ENCODE measurements around the gene SEMA3E. TPM values are rescaled to one million over a fixed set of nuclear protein-coding genes. Genes with fewer than 3 reads are reported as not detected.

SEMA3E gene
- total RNA-seq, 1 donor from 2014 or later = 0.96 TPM

DNA sequence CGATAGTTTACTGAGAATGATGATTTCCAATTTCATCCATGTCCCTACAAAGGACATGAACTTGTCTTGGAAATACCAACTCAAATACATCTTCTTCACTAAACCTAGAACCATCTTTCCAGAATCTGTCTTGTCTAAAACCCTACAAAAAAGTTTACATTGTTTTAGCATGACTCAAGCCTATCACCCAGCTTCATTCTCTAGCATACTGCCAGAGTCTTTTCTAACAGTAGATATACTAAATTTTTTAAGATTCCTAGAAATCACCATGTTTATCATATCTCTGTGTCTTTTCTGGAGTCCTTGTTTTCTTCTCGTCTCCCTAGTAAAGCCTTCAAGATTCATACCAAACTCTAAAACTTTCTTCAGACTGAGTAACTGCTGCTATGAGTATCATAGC is 129.7 kb downstream of the SEMA3E start:
- no peaks in the 10 kb centered on the region for H3K27me3 Mint-ChIP-seq (ENCODE audit: unreplicated experiment)
- TF ChIP-seq, protein P1, sequence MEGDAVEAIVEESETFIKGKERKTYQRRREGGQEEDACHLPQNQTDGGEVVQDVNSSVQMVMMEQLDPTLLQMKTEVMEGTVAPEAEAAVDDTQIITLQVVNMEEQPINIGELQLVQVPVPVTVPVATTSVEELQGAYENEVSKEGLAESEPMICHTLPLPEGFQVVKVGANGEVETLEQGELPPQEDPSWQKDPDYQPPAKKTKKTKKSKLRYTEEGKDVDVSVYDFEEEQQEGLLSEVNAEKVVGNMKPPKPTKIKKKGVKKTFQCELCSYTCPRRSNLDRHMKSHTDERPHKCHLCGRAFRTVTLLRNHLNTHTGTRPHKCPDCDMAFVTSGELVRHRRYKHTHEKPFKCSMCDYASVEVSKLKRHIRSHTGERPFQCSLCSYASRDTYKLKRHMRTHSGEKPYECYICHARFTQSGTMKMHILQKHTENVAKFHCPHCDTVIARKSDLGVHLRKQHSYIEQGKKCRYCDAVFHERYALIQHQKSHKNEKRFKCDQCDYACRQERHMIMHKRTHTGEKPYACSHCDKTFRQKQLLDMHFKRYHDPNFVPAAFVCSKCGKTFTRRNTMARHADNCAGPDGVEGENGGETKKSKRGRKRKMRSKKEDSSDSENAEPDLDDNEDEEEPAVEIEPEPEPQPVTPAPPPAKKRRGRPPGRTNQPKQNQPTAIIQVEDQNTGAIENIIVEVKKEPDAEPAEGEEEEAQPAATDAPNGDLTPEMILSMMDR (IDR thresholded peaks at IDR 0.05; ENCODE audit: partially characterized antibody, unreplicated experiment) = no peak
- H3K9me3 Mint-ChIP-seq (ENCODE audit: unreplicated experiment) = no peaks in the 10 kb centered on the region
- no peak overlapping the region for H3K4me3 Mint-ChIP-seq (ENCODE audit: unreplicated experiment)
- no peak overlapping the region for H3K27ac Mint-ChIP-seq (ENCODE audit: unreplicated experiment)
- H3K4me1 Mint-ChIP-seq (ENCODE audit: low read depth, unreplicated experiment) = peaks cover 4% of the 10 kb centered on the region
- no peaks in the 10 kb centered on the region for H3K36me3 Mint-ChIP-seq (ENCODE audit: unreplicated experiment)
- no peak for DNase-seq

DNA sequence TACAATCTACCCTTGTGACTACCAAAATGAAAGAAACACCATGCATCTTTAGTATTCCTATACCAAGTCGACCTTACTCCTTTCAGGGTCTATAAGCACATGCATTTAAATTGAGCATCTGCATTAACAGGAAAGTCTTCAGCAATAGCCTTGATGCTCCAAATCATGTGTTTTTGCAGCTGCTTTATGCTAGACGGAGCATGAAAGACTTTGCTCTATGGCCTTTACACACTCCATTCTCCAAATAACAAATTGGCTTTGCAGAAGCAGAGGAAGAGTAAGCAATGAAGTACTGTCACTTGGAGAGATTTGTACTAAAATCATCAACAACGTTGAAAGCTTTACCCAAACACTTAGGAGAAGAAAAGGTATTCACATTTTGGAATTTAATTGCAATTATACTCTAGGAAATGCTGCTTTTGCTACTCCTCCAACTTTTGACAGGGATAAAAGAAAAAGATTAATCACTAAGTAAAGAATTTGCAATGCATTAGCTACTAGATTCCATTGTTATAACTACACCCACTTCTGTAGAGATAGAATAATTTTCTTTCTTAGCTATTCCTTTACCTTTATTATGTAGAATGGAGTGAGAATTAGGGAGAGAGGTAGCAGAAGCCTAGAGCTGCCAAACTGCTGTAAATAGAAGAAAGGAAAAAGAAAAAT is 131.8 kb downstream of the SEMA3E start:
- Mint-ChIP-seq H3K4me1 (ENCODE audit: low read depth, unreplicated experiment) (peaks cover 3% of the 10 kb centered on the region), H3K27me3 (ENCODE audit: unreplicated experiment) (no peaks in the 10 kb centered on the region), H3K27ac (ENCODE audit: unreplicated experiment) (no peak overlapping the region), H3K36me3 (ENCODE audit: unreplicated experiment) (no peaks in the 10 kb centered on the region), H3K4me3 (ENCODE audit: unreplicated experiment) (no peak overlapping the region), H3K9me3 (ENCODE audit: unreplicated experiment) (no peaks in the 10 kb centered on the region)
- TF ChIP-seq, protein P1 (IDR thresholded peaks at IDR 0.05; ENCODE audit: partially characterized antibody, unreplicated experiment) = no peak
- DNase-seq = no peak

DNA sequence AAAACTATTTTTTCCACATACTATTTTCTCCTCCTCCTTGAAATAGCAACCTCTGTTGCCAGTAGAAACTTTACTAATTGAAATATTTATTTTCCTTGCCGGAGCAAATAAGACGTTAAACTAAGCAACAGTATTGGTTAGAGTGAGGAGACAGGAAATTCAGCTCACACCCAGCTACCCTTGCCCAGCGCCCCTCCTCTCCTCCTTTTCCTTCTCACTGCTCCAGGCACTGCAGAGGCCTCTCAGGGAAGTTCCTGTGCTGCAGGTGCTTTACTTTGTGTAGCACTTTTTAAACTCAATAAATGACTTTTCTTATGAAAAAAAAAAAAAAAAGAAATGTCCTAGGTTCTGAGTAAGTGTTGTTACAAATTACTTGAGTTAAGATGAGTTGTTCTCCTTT is 134.0 kb downstream of the SEMA3E start:
- Mint-ChIP-seq H3K36me3 (ENCODE audit: unreplicated experiment) (no peaks in the 10 kb centered on the region), H3K27me3 (ENCODE audit: unreplicated experiment) (no peaks in the 10 kb centered on the region), H3K4me3 (ENCODE audit: unreplicated experiment) (no peak overlapping the region), H3K4me1 (ENCODE audit: low read depth, unreplicated experiment) (peaks cover 3% of the 10 kb centered on the region), H3K27ac (ENCODE audit: unreplicated experiment) (no peak overlapping the region), H3K9me3 (ENCODE audit: unreplicated experiment) (no peaks in the 10 kb centered on the region)
- DNase-seq = no peak
- TF ChIP-seq, protein P1 (IDR thresholded peaks at IDR 0.05; ENCODE audit: partially characterized antibody, unreplicated experiment) = no peak

DNA sequence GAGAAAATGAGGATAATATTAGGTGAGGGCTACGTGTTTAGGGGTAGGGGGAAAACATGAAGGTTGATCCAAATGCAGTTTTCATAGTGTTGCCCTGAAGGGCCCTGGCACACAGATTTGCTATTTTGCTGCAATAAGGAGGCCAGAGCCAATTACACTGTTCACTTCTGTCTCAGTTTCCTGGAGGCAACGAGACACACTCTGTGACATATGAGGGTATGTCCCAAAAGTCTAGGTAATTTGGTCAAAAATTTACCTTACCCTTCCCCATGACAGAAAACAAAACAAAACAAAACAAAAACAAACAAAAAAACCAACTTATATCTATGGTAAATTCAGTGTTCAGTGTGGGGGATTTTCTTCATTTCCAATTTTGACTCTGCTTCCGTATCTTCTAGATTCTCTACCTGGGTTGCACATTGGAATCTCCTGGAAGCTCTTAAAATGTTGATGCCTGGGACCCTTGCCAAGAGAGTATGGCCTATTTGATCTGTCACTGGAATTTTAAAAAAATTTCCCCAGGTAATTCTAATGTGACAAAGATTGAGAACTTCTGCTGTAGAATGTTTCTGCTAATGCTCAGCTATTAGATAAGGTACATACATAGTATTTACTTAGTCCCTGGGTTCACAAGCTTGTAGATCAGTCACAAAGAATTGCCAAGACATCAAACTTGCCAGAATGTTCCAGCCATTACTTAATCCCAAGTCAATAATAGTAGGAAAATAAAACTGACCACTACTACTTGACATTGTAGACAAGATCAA is 139.5 kb downstream of the SEMA3E start:
- DNase-seq = no peak
- Mint-ChIP-seq H3K4me1 (ENCODE audit: low read depth, unreplicated experiment) (peaks cover 5% of the 10 kb centered on the region), H3K36me3 (ENCODE audit: unreplicated experiment) (no peaks in the 10 kb centered on the region), H3K4me3 (ENCODE audit: unreplicated experiment) (no peak overlapping the region), H3K9me3 (ENCODE audit: unreplicated experiment) (no peaks in the 10 kb centered on the region), H3K27ac (ENCODE audit: unreplicated experiment) (no peak overlapping the region), H3K27me3 (ENCODE audit: unreplicated experiment) (peaks cover 2% of the 10 kb centered on the region)
- TF ChIP-seq, protein P1 (IDR thresholded peaks at IDR 0.05; ENCODE audit: partially characterized antibody, unreplicated experiment) = no peak

DNA sequence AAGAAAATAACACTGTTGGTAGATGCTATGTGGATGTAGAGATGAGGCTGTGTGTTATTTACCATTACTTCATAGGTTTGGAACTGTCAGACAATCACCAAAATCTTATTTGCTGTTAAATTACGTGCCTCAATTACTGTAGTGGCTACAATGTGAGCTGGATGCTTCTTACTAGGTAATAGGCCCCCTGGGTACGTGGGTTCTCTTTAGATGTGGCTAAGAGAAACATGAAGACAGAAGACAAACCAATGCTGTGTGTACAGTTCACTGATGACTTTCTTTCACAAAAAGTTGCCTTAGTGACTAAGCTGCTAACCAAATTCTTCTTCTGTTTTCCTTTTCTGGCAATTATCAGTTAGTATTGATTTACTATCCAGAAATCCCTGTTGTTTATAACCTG is 144.6 kb downstream of the SEMA3E start:
- peaks cover 2% of the 10 kb centered on the region for H3K27me3 Mint-ChIP-seq (ENCODE audit: unreplicated experiment)
- H3K9me3 Mint-ChIP-seq (ENCODE audit: unreplicated experiment) = no peaks in the 10 kb centered on the region
- no peaks in the 10 kb centered on the region for H3K36me3 Mint-ChIP-seq (ENCODE audit: unreplicated experiment)
- DNase-seq = no peak
- H3K27ac Mint-ChIP-seq (ENCODE audit: unreplicated experiment) = no peak overlapping the region
- TF ChIP-seq, protein P1 (IDR thresholded peaks at IDR 0.05; ENCODE audit: partially characterized antibody, unreplicated experiment) = no peak
- H3K4me3 Mint-ChIP-seq (ENCODE audit: unreplicated experiment) = no peak overlapping the region
- H3K4me1 Mint-ChIP-seq (ENCODE audit: low read depth, unreplicated experiment) = peaks cover 3% of the 10 kb centered on the region

Measured in glutamatergic neuron (in vitro differentiated cells).